MM.1S (cell line): ENCODE measurements around the gene TNKS1BP1.

Source experiments
- DNase-seq: peaks from one replicate; pipeline ENCODE4 v3.0.0-alpha.2; 2015
- H2AFZ ChIP-seq: fragments of 300-600 bp; sonication (generic); 2 replicates; pipeline ENCODE4 v1.6.0; 2016; ENCODE audit warnings: antibody characterized with exemption, low read length
- H3F3A ChIP-seq: fragments of 300-600 bp; sonication (generic); 2 replicates; pipeline ENCODE4 v1.6.1; 2016; ENCODE audit warnings: mild to moderate bottlenecking, antibody characterized with exemption, low read length, moderate library complexity, mixed read lengths; ENCODE audit not compliant: insufficient read depth
- H3K27ac ChIP-seq: fragments of 300-600 bp; sonication (generic); 2 replicates; pipeline ENCODE4 v1.5.1; 2016; ENCODE audit warnings: mild to moderate bottlenecking, low read length
- H3K27me3 ChIP-seq: fragments of 300-600 bp; sonication (generic); replicated peaks from 2 replicates; pipeline ENCODE4 v1.6.0; 2016; ENCODE audit warnings: low read length; ENCODE audit not compliant: insufficient read depth
- H3K36me3 ChIP-seq: fragments of 300-600 bp; sonication (generic); replicated peaks from 2 replicates; pipeline ENCODE4 v1.6.1; 2016; ENCODE audit warnings: mild to moderate bottlenecking, low read length, mixed read lengths; ENCODE audit not compliant: insufficient read depth
- H3K4me1 ChIP-seq: fragments of 300-600 bp; sonication (generic); 2 replicates; pipeline ENCODE4 v1.6.1; 2016; ENCODE audit warnings: low read length, mixed read lengths
- H3K4me2 ChIP-seq: fragments of 300-600 bp; sonication (generic); 2 replicates; pipeline ENCODE4 v1.6.0; 2016; ENCODE audit warnings: low read depth, low read length
- H3K4me3 ChIP-seq: fragments of 300-600 bp; sonication (generic); 2 replicates; pipeline ENCODE4 v1.5.1; 2016; ENCODE audit warnings: low read length, mixed read lengths
- H3K79me2 ChIP-seq: fragments of 300-600 bp; sonication (generic); 2 replicates; pipeline ENCODE4 v1.6.1; 2016; ENCODE audit warnings: mixed run types, low read length, mixed read lengths
- H3K9ac ChIP-seq: fragments of 300-600 bp; sonication (generic); 2 replicates; pipeline ENCODE4 v1.6.1; 2016; ENCODE audit warnings: low read length, mixed read lengths
- H3K9me2 ChIP-seq: fragments of 300-600 bp; sonication (generic); replicated peaks from 2 replicates; pipeline ENCODE4 v1.6.1; 2016; ENCODE audit warnings: mild to moderate bottlenecking, low read length, mixed read lengths; ENCODE audit not compliant: insufficient read depth
- H3K9me3 ChIP-seq: fragments of 300-600 bp; sonication (generic); replicated peaks from 2 replicates; pipeline ENCODE4 v1.6.1; 2016; ENCODE audit warnings: mild to moderate bottlenecking, low read length, mixed read lengths; ENCODE audit not compliant: insufficient read depth
- H4K20me1 ChIP-seq: fragments of 300-600 bp; sonication (generic); 2 replicates; pipeline ENCODE4 v1.6.1; 2016; ENCODE audit warnings: mild to moderate bottlenecking, low read length, moderate library complexity, mixed read lengths; ENCODE audit not compliant: insufficient read depth
- EZH2 ChIP-seq: fragments of 300-600 bp; sonication (generic); optimal IDR thresholded peaks from 2 replicates; pipeline ENCODE3; 2017; ENCODE audit warnings: low read depth, mild to moderate bottlenecking, antibody characterized with exemption, low read length, mixed read lengths
- EZH2phosphoT487 ChIP-seq: fragments of 300-600 bp; sonication (generic); IDR thresholded peaks from 2 replicates; pipeline ENCODE4 v1.6.1; 2018; ENCODE audit warnings: antibody characterized with exemption, low read length
- TF ChIP-seq, protein P1 (sequence below): fragments of 300-600 bp; sonication (generic); IDR thresholded peaks from 2 replicates; pipeline ENCODE4 v1.5.1; 2016; ENCODE audit warnings: antibody characterized with exemption, low read length, mixed read lengths

The TNKS1BP1 gene

DNA sequence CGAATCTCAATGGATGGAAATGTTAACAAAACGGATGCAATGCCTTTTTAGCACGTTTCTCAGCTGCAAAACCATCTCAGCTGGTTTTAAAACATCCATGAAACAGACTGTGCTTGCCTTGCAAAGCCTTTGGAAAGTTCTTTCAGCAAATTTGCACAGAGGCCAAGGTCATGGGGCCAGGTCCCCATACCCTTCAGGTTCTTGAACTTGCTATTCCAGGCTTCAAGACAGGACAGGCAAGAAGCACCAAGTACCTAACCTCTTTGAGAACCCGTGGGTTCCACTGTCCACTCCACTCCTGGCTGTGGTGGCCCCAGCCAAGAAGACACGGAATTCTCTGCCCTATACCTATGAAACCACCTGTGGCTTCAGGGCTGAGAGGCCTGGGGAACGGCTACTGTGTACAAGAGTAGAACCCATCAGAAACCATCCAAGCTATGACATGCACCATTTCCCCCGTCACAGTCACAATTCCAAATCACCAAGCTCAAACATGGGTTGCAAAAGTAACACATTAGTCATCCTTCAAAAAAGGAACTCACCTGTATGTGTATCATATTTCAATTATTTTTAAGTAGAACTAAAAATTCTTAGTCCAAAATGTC is 17.0 kb downstream of the TNKS1BP1 start:
- H4K20me1 ChIP-seq: no peaks in the 10 kb centered on the region
- no peak for DNase-seq
- H3K9ac ChIP-seq: no peak overlapping the region
- no peaks in the 10 kb centered on the region for H3K4me1 ChIP-seq
- H3K27ac ChIP-seq: no peak overlapping the region
- no peak overlapping the region for H3K4me2 ChIP-seq
- H3K27me3 ChIP-seq: no peaks in the 10 kb centered on the region
- no peaks in the 10 kb centered on the region for H3K9me3 ChIP-seq
- H3F3A ChIP-seq: no peaks in the 10 kb centered on the region
- H3K4me3 ChIP-seq: no peak overlapping the region
- H3K9me2 ChIP-seq: no peaks in the 10 kb centered on the region
- no peaks in the 10 kb centered on the region for H3K79me2 ChIP-seq
- no peaks in the 10 kb centered on the region for H3K36me3 ChIP-seq
- H2AFZ ChIP-seq: no peak overlapping the region
- TF ChIP-seq EZH2phosphoT487: no peak

GRCh38 chr11:57306940-57307565 is 17.7 kb downstream of the TNKS1BP1 start:
- Histone ChIP-seq H3K79me2 (no peaks in the 10 kb centered on the region), H3K36me3 (no peaks in the 10 kb centered on the region), H3K4me3 (no peak overlapping the region), H3K4me2 (no peak overlapping the region), H3K27me3 (no peaks in the 10 kb centered on the region), H3K9me2 (no peaks in the 10 kb centered on the region), H3K4me1 (no peaks in the 10 kb centered on the region), H3F3A (no peaks in the 10 kb centered on the region), H2AFZ (no peak overlapping the region), H3K9me3 (no peaks in the 10 kb centered on the region), H4K20me1 (no peaks in the 10 kb centered on the region), H3K27ac (no peak overlapping the region), H3K9ac (no peak overlapping the region)
- no peak for TF ChIP-seq EZH2
- TF ChIP-seq, protein P1, sequence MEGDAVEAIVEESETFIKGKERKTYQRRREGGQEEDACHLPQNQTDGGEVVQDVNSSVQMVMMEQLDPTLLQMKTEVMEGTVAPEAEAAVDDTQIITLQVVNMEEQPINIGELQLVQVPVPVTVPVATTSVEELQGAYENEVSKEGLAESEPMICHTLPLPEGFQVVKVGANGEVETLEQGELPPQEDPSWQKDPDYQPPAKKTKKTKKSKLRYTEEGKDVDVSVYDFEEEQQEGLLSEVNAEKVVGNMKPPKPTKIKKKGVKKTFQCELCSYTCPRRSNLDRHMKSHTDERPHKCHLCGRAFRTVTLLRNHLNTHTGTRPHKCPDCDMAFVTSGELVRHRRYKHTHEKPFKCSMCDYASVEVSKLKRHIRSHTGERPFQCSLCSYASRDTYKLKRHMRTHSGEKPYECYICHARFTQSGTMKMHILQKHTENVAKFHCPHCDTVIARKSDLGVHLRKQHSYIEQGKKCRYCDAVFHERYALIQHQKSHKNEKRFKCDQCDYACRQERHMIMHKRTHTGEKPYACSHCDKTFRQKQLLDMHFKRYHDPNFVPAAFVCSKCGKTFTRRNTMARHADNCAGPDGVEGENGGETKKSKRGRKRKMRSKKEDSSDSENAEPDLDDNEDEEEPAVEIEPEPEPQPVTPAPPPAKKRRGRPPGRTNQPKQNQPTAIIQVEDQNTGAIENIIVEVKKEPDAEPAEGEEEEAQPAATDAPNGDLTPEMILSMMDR: no peak
- no peak for TF ChIP-seq EZH2phosphoT487
- no peak for DNase-seq

- Histone ChIP-seq H2AFZ (no peak overlapping the region), H3K9me2 (no peaks in the 10 kb centered on the region), H3K9me3 (no peaks in the 10 kb centered on the region), H3K36me3 (no peaks in the 10 kb centered on the region), H3K79me2 (no peaks in the 10 kb centered on the region), H3K27me3 (no peaks in the 10 kb centered on the region), H3K4me1 (no peaks in the 10 kb centered on the region), H3K4me2 (no peak overlapping the region), H3K9ac (no peak overlapping the region), H3F3A (no peaks in the 10 kb centered on the region), H3K27ac (no peak overlapping the region), H4K20me1 (no peaks in the 10 kb centered on the region), H3K4me3 (no peak overlapping the region)
- DNase-seq: no peak
- TF ChIP-seq, protein P1: no peak
- no peak for TF ChIP-seq EZH2
- TF ChIP-seq EZH2phosphoT487: no peak
Measured at GRCh38 chr11:57306161-57306876, 18.4 kb downstream of the TNKS1BP1 start.
